Measurements from ENCODE around the gene TSPEAR.
"Not testable (repeated sequence)": the region's sequence is repeated elsewhere in the genome, so short reads cannot be mapped to it uniquely, and the experiment has no call there.

TSPEAR gene

DNA sequence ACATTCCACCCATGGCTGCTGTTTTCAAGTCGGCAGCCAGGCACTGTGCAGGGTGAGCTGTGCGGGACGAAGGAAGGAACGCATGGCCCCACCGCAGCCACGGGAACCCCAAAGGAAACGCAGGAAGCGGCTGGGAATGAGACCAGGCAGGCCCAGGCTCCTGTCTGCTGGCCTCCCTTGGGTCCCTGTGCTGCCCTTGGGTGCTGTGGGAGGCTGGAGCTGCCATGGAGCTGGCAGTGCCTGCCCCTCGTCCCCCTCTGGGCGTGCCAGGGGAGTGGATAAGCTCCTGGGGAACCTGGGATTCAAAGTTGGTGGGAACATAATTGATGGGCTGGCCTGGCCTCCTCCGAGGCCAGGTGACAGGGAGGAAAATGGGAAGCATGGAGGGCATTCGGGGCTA is 143.1 kb downstream of the TSPEAR start:
- no peak overlapping the region for H3K4me3 ChIP-seq (ENCODE audit: low read depth, low read length)
- no peak for DNase-seq (ENCODE audit: low read depth)

DNA sequence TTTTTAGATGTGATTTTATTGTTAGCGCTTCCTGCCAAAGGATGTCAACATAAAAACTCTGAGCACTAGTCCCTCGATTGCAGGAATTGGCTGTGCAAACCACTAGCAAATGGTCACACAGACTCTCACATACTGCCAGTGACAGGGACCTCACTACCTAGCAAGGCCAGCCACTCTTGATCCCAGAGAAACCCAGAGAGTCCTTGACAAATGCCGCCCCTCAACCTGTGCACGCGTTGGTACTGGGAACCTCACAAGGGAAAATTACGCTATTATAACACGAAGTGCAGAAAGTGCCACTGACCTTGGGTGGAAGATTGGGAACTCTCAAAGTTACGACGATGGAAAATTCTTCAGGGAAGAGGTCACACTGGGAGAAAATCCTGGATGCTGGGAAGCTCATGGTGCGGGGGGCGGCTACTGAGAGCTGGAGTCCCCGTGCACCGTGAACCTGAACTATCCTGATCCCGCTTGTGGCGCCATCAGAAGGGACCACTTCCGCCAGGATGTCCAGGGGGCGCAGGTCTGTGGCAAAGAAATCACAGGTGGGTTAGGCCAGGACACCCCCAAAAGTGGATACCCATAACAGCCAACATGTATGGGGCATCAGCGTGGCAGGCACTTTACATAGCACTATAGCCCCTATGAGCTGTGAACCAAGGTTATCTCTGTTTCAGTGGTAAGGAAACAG is 143.7 kb downstream of the TSPEAR start:
- no peak for DNase-seq (ENCODE audit: low read depth)
- no peak overlapping the region for H3K4me3 ChIP-seq (ENCODE audit: low read depth, low read length)

DNA sequence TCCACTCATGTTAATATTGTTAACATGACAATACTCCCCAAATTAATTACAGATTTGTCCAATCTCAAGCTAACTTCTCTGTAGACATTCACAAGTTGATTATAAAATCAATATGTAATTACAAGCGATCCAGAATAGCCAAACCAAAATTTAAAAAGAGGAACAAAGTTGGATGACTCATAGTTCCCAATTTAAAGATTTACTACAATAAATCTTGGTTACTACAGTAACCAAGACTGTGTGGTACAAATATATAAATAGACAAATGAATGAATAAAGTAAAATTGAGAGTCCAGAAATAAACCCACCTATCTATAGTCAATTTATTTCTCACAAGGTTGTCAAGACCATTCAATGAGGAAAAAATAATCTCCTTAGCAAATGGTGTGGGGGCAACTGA is 145.0 kb downstream of the TSPEAR start:
- DNase-seq (ENCODE audit: low read depth), result no peak
- H3K4me3 ChIP-seq (ENCODE audit: low read depth, low read length), result no peak overlapping the region

DNA sequence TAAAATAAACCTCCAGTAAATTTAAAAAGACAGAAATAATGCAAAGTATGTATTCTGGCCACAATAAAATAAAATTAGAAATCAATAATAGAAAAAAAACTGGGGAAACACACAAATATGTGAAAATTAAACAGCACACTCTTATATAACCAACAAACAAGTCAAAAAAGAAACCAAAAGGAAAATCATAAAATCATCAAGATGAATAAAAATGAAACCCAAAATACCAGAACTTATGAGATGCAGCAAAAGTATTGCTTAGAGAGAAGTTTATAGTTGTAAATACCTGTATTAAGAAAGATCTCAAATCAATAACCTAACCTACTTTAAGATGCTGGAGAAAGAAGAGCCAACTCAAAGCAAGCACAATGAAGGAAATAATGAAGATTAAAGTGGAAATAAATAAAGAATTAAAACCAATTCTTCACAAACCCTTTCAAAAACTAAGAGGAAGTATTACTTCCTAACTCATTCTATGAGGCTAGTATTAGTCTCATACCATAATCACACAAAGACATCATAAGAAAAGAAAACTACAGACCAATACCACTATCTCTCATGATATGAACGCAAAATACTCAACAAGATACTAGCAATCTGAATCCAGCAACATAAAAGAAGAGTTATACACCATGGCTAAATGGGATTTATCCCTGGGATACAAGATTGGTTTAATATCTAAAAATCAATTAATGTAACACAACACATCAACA is 146.3 kb downstream of the TSPEAR start:
- DNase-seq (ENCODE audit: low read depth), result no peak
- H3K4me3 ChIP-seq (ENCODE audit: low read depth, low read length), result no peak overlapping the region

DNA sequence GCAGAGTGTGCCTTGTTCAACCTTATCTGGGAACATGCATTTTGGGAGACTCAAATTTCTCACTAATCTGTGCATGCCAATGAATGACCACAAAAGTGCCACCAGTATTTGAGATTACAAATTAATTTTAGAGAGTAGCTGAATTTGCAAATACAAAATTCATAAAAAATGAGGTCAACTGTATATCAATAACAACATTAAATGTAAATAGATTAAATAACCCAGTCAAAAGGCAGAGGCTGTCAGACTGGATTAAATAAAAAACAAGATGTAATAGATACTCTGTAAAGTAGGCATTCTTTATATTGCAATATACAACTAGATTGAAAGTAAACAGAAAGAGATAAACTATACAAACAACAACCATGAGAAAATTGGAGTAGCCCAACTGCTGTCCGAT is 147.3 kb downstream of the TSPEAR start:
- DNase-seq (ENCODE audit: low read depth), result no peak
- H3K4me3 ChIP-seq (ENCODE audit: low read depth, low read length), result no peak overlapping the region

DNA sequence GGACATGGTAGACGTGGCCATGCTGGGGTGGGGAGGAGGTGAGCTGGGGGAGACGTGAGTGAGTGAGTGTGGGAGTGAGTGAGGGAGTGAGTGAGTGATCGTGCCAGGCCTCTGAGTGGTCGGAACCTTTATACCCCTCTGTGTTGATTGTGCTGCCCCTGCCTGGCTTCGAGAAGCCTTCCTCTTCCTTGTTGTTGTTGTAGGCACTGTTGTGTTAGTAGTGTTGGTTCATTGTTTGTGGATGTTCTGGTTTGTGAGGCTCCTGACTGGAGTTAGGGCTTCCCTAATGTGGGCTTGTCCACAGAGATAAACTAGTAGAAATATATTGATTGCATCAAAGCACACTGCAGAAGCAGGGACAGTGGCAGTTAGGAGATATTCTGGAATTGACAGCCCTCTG is 152.7 kb downstream of the TSPEAR start, which contains the start of gene KRTAP10-3:
Gene KRTAP10-3 (minus strand): TSS at position 101 of the 400 bp plus-strand sequence. CDS start 80 bp downstream, at position 21.
- no peak for DNase-seq (ENCODE audit: low read depth)
- H3K4me3 ChIP-seq (ENCODE audit: low read depth, low read length), result no peak within 1 kb of the TSS

DNA sequence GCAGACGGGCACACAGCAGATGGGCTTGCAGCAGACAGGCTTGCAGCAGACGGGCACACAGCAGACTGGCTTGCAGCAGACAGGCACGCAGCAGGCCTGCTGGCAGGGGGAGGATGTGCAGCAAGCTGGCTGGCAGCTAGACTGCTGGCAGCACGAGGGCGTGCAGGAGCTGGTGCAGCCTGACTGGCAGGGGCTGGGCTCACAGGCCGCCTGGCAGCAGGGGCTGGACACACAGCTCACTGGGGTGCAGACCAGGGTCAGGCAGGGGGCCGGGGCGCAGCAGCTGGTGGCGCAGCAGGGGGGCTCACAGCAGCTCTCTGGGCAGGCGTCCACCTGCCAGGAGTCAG is 153.1 kb downstream of the TSPEAR start:
- not testable (repeated sequence) for H3K4me3 ChIP-seq (ENCODE audit: low read depth, low read length); DNase-seq (ENCODE audit: low read depth)

DNA sequence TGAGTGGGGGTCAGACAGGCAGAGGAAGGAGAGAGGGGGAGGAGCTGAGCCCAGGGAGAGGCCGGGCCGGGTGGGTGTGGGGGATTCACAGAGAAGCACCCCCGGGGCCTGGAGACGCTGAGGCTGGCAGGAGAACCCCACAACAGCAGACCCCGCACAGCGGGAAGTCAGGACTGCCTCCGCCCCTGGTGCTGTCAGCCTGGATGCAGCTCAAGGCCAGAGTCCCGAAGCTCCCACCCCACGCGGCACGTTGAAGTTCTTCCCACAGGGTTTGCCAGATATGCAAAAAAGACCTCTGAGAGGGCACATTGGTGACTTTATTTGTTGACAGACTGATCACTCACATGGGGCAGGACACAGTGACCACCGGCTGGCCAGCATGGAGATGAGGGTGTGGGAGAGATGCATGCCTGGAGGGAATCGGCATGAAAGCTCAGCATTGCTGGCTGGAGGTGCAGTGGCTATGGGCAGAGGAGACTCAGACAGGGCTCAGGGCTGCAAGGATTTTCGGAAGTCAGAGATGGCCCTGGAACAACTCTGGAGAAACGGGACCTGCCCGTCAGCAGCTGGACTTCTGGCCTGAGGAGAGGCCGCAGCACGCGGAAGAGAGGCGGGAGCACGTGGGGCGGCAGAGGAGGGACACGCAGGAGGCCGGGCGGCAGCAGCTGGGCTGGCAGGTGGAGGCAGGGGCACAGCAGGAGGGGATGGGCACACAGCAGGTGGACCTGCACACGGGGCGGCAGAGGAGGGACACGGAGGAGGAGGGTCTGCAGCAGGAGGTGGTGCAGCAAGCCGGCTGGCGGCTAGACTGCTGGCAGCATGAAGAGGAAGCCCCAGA is 153.7 kb downstream of the TSPEAR start:
- no peak overlapping the region for H3K4me3 ChIP-seq (ENCODE audit: low read depth, low read length)
- DNase-seq (ENCODE audit: low read depth), result no peak

DNA sequence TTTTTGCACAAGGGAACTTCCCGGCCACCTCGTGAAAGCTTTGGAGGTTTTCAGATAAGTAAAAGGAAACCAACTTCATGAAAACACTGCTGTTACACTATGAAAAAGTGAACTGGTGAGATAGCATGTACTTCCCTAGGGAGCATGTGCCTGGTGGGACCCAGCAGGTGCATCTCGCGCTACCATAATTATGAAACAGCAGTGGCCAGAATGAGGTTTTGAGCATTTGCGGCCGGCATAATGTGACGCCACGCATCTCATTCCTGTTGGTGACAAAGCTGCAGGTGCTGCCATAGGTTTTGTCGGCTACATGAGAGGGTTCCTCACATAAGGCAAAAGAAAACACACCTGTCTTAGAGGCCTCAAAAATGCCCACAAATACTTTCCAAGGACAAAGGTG is 154.5 kb downstream of the TSPEAR start:
- no peak for DNase-seq (ENCODE audit: low read depth)
- H3K4me3 ChIP-seq (ENCODE audit: low read depth, low read length), result no peak overlapping the region

DNA sequence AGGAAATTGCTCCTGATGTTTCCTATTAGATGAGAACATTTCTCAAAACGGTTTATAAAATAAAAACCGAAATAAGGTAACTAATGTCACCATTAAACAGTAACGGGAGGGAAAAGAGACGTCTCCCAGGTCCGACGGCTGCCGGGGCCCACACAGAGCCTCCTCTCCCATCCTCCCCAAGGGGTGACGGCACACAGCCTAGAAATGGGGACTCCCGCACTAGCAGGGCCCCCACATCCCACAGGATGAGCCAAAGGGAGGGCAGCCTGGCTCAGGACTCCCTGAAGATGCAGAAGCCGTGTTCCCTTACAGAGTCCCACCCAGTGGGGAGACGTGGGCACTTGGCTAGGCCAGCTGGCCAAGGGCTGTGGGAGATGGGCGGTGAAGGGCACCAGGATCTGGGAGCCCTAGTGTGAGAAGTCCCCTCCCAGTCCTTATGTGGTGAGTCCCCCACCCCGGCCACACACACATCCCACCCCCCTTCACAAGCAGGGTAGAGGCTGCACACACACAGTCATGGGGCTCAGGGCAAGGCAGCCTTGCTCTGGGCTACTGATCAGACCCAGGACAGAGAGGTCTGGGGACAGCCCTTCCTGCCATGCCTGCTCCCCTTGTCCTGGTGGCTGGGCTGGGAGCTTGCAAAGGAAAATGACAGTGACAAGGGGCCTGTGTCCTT is 156.0 kb downstream of the TSPEAR start:
- no peak overlapping the region for H3K4me3 ChIP-seq (ENCODE audit: low read depth, low read length)
- no peak for DNase-seq (ENCODE audit: low read depth)

DNA sequence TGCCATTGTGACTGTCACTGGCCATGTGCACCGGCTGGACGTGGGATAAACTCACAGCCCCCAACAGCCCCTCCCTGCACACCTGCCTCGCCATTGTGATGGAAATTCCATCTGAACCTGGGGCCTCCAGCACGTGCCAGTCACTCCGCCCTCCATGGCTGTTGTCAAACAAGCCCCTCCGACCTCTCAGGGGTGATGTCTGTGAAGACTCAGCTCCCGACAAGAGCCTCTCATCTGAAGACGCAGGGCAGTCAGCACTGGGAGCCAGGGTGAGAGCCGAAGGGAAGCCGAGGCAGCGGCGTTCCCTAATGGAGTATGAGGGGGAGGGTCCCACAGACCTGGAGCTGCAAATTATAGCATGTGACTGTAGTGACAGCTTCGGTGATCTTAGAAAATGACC is 158.7 kb downstream of the TSPEAR start:
- H3K4me3 ChIP-seq (ENCODE audit: low read depth, low read length), result no peak overlapping the region
- no peak for DNase-seq (ENCODE audit: low read depth)

DNA sequence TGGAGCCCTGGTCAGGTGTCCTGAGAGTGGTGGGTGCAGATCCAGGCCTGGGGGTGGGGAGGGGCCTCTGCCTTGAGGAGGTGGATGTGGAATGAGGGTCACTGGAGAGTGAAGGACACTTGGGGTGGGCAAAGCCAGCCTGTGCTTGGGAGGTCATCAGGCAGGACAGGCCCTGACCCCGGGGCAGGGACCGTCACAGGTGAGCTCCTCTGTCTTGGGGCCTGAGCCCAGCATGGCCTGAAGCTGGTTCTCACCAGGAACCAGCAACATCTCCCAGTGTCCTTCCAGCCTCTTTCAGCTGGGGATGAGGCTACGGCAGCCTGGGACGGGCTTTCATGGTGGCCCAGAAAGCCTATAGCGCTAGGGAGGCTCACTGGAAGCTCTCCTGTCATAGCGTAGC is 159.2 kb downstream of the TSPEAR start:
- DNase-seq (ENCODE audit: low read depth), result no peak
- no peak overlapping the region for H3K4me3 ChIP-seq (ENCODE audit: low read depth, low read length)

DNA sequence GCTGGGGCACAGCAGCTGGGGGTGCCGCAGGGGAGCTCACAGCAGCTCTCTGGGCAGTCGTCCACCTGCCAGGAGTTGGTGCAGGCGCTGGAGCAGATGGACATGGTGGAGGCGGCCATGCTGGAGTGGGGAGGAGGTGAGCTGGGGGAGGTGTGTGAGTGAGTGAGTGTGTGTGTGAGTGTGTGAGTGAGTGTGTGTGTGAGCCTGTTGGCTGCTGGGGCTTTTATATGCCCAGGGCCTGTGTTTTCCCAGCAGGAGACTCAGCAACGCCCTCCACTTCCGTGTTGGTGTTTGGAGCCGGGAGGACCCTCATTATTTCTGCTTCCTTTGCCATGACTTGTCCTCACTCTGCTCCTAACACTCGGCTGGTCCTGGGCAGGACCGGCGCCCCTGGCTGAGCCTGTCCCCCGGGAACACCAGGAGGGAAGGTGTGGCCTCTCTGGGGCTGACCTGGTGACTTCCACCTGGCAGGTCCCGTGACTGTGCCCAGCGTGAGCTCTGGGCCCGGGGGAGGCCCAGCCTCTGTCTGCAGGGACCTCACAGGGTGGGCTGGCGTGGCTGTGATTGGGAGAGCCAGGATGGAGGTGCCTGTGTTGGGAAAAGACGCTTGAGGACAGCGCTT is 159.9 kb downstream of the TSPEAR start, which contains the start of gene KRTAP10-2:
Gene KRTAP10-2 (minus strand): TSS at position 166 of the 622 bp plus-strand sequence. CDS start 47 bp downstream, at position 119.
- no peak within 1 kb of the TSS for H3K4me3 ChIP-seq (ENCODE audit: low read depth, low read length)
- no peak for DNase-seq (ENCODE audit: low read depth)

DNA sequence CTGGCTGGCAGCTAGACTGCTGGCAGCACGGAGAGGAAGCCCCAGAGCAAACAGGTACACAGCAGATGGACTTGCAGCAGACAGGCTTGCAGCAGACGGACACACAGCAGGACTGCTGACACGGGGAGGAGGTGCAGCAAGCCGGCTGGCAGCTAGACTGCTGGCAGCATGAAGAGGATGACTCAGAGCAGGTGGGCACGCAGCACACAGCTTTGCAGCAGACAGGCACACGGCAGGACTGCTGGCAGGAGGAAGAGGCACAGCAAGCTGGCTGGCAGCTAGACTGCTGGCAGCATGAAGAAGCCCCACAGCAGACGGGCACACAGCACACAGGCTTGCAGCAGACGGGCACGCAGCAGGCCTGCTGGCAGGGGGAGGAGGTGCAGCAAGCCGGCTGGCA is 160.6 kb downstream of the TSPEAR start:
- DNase-seq (ENCODE audit: low read depth), result no peak

DNA sequence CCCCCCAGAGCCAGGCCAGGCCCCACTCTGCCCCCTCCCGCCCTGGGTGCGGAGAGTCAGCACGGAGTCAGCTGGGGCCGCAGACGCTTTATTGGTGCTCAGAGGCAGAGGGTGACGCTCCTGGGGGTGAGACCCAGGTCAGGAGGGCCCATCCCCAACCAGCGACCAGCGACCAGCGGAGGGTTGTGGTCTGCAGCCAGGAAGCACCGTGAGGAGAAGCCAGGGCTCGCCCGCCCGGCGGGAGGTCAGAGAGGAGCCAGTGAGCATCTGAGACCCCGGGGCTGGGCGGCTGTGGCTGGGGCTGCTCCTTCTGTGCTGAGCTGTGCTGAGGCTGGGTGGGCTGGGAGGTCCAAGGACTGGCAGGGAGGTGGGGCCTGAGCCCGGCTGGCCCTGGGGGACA is 161.1 kb downstream of the TSPEAR start:
- DNase-seq (ENCODE audit: low read depth); H3K4me3 ChIP-seq (ENCODE audit: low read depth, low read length): not testable (repeated sequence)

More for the DNA sequence above, 160.6 kb downstream of the TSPEAR start:
- no peak overlapping the region for H3K4me3 ChIP-seq (ENCODE audit: low read depth, low read length)

DNA sequence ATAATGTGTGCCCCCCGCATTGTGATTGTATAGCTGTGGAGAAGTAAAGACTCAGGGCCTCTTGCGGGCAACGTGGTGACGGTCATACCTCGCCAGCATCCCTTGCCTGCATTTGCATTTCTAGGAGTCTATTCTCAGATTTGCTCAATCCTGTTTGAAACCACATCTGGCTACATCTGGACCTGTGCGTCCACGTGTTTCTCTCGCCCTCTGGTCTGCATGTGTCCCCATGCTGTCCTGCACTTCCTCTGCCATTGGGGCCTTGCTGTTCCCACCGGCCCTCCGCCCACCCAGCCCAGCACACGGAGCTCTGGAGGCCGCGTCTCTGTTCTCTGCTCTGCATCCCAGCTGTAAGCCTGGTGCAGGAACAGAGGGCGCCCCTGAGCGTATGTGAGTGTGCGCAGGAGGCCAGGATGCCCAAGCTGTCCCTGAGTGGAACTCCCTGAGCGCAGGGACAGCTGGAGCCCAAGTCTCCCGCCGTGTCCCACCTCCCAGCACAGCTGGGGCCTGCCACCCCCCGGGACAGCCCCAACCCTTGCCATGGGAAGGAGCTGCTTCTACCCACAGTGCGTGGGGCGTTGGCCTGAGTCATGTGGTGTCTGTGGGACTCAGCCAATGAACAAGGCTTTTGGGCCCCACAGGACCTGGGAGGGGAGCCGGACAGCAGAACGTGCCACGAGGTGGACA is 161.7 kb downstream of the TSPEAR start:
- no peak overlapping the region for H3K4me3 ChIP-seq (ENCODE audit: low read depth, low read length)
- no peak for DNase-seq (ENCODE audit: low read depth)

DNA sequence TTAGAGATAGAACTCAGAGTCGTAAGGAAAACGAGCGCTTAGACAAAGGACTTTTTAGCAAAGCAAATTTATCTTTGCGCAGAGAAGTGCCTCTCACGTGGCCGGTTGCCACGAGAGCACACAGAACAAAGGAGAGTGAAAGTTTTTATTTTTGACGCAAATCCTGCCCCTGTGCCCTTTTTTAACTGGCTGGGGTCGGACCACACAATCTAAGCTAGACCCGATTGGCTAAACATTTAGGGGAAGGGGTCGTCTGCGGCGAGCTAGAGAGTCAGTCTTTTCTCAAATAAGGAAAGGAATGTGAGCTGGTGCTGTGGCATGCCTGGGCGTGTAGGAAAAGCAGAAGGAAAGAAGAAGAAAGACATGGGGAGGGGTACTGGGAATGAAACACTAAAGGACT is 162.4 kb downstream of the TSPEAR start:
- no peak for DNase-seq (ENCODE audit: low read depth)
- H3K4me3 ChIP-seq (ENCODE audit: low read depth, low read length), result no peak overlapping the region

DNA sequence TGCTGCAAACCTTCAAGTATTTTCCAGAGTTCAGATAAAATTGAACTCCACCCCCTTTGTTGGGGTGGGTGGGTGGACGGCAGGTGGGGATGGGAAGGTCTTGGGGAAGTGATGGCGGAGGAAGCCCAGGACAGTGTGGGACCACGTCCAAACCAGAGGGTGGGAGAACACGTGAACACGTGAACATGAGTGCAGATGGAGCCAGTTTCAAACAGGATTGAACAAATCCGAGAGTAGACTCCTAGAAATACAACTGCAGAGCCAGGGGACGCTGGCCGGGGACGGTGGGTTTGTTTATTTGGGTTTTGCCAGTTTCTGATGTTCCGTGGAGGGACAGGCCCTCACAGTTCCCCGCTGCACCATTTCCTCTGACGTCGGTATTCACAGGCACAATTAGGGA is 163.0 kb downstream of the TSPEAR start:
- DNase-seq (ENCODE audit: low read depth), result no peak

More for the DNA sequence above, 163.0 kb downstream of the TSPEAR start:
- no peak overlapping the region for H3K4me3 ChIP-seq (ENCODE audit: low read depth, low read length)
